PC-3 (cell line): ENCODE results near the gene PRKAG3. TPM values are rescaled to one million over a fixed set of nuclear protein-coding genes. Genes with fewer than 3 reads are reported as not detected.

Experiments used
- ATAC-seq: fragments of 200-7000 bp; cut with Tn5 transposase; 2 replicates; pipeline ENCODE4 v1.9.1; 2020; ENCODE audit warnings: mild to moderate bottlenecking, moderate library complexity
- BruUV-seq: library from RNA; stranded (reverse); fragments of 400-500 nt; replicated peaks from 2 replicates; lab custom pipeline; 2021; lab: Mats Ljungman, UMichigan
- CTCF ChIA-PET: fragments of 300-600 bp; sonication (Branson Sonifier 250); formaldehyde crosslinking; loops from one replicate; lab custom pipeline; 2022; ENCODE audit warnings: antibody characterized with exemption; lab: Charles Lee
- POLR2A ChIA-PET: fragments of 300-600 bp; sonication (Branson Sonifier 250); formaldehyde crosslinking; loops from one replicate; lab custom pipeline; 2022; ENCODE audit warnings: antibody characterized with exemption; ENCODE audit not compliant: unreplicated experiment; lab: Charles Lee
- DNase-seq: peaks from one replicate; pipeline ENCODE4 v3.0.0-alpha.2; 2015
- H2AFZ ChIP-seq: fragments of 300-600 bp; sonication (generic); 2 replicates; pipeline ENCODE4 v1.6.0; 2016; ENCODE audit warnings: antibody characterized with exemption, low read length
- H3F3A ChIP-seq: fragments of 300-600 bp; sonication (generic); one replicate; pipeline ENCODE4 v1.6.0; 2017; ENCODE audit warnings: antibody characterized with exemption, low read length, control low read depth, mild to moderate bottlenecking; ENCODE audit not compliant: unreplicated experiment
- H3K27ac ChIP-seq: fragments of 300-600 bp; sonication (generic); 2 replicates; pipeline ENCODE4 v1.5.1; 2016; ENCODE audit warnings: mild to moderate bottlenecking, low read length
- H3K27me3 ChIP-seq: fragments of 300-600 bp; sonication (generic); 2 replicates; pipeline ENCODE4 v1.6.1; 2016; ENCODE audit warnings: low read length, mixed read lengths
- H3K36me3 ChIP-seq: fragments of 300-600 bp; sonication (generic); 2 replicates; pipeline ENCODE4 v1.6.1; 2016; ENCODE audit warnings: low read depth, mixed run types, low read length, mixed read lengths
- H3K4me1 ChIP-seq: fragments of 300-600 bp; sonication (generic); 2 replicates; pipeline ENCODE4 v1.5.1; 2016; ENCODE audit warnings: low read length; ENCODE audit not compliant: insufficient read depth
- H3K4me2 ChIP-seq: fragments of 300-600 bp; sonication (generic); 2 replicates; pipeline ENCODE4 v1.6.0; 2016; ENCODE audit warnings: low read length
- H3K4me3 ChIP-seq: fragments of 300-600 bp; sonication (generic); 2 replicates; pipeline ENCODE4 v1.5.1; 2016; ENCODE audit warnings: mild to moderate bottlenecking, low read length, mixed read lengths
- H3K79me2 ChIP-seq: fragments of 300-600 bp; sonication (generic); 2 replicates; pipeline ENCODE4 v1.6.1; 2017; ENCODE audit warnings: low read length, mixed read lengths
- H3K9ac ChIP-seq: fragments of 300-600 bp; sonication (generic); 2 replicates; pipeline ENCODE4 v1.6.0; 2016; ENCODE audit warnings: mild to moderate bottlenecking, low read length
- H3K9me2 ChIP-seq: fragments of 300-600 bp; sonication (generic); replicated peaks from 2 replicates; pipeline ENCODE4 v1.6.1; 2016; ENCODE audit warnings: mixed run types, low read length, mixed read lengths
- H3K9me3 ChIP-seq: fragments of 300-600 bp; sonication (generic); 2 replicates; pipeline ENCODE4 v1.6.1; 2016; ENCODE audit warnings: low read length, mixed read lengths
- H4K20me1 ChIP-seq: fragments of 300-600 bp; sonication (generic); 2 replicates; pipeline ENCODE4 v1.6.1; 2016; ENCODE audit warnings: low read length, mixed read lengths
- CTCF ChIP-seq: fragments of 300-600 bp; sonication (generic); conservative IDR thresholded peaks from 2 replicates; pipeline ENCODE4 v1.5.1; 2017; ENCODE audit warnings: antibody characterized with exemption, low read depth, mild to moderate bottlenecking, low read length
- EZH2 ChIP-seq: fragments of 300-600 bp; sonication (generic); IDR thresholded peaks from one replicate; pipeline ENCODE4 v1.6.1; 2017; ENCODE audit warnings: antibody characterized with exemption, mild to moderate bottlenecking, low read length; ENCODE audit not compliant: unreplicated experiment
- EZH2phosphoT487 ChIP-seq: fragments of 300-600 bp; sonication (generic); IDR thresholded peaks from 2 replicates; pipeline ENCODE4 v1.6.1; 2018; ENCODE audit warnings: mild to moderate bottlenecking, antibody characterized with exemption, low read length, borderline replicate concordance
- intact Hi-C: fragments of 100-400 bp; cut with micrococcal nuclease; formaldehyde crosslinking; loops from 2 replicates; pipeline ENCODE4 v1.9.0; 2023
- total RNA-seq: library from RNA; depleted of rRNA; stranded (reverse); fragments of >200 nt; gene quantifications from 2 replicates; pipeline ENCODE4 v1.2.3, GENCODE V29; 2014

Gene PRKAG3
- total RNA-seq, 1 experiment from 2014 or later = not detected

GRCh38 chr2:218859988-218860831, 28.6 kb upstream of the PRKAG3 start:
- ATAC-seq (peak; percentile 7; the same call in 1 of the 2 replicates), DNase-seq (no peak)
- BruUV-seq = no TSS peak
- H3K9me2 ChIP-seq = no peaks in the 10 kb centered on the region
- H3K9ac ChIP-seq = no peak overlapping the region
- no peaks in the 10 kb centered on the region for H3K9me3 ChIP-seq
- H3F3A ChIP-seq = no peaks in the 10 kb centered on the region
- H3K27me3 ChIP-seq = peaks cover 30% of the 10 kb centered on the region
- peak overlapping the region; percentile 53; the same call in 1 of the 2 replicates for H3K4me3 ChIP-seq
- intact Hi-C loops = no loop called here
- peak overlapping the region; percentile 71 for H3K4me2 ChIP-seq
- no peaks in the 10 kb centered on the region for H4K20me1 ChIP-seq
- H3K36me3 ChIP-seq = no peaks in the 10 kb centered on the region
- CTCF ChIA-PET = interaction anchor here (0.6 kb wide), 1 partner anchor 38 kb away, joined by 13 read pairs; no protein-coding TSS in a partner anchor
- H3K4me1 ChIP-seq = no peaks in the 10 kb centered on the region
- TF ChIP-seq EZH2phosphoT487 = peak; percentile 64; the same call in 1 of the 2 replicates
- no peak for TF ChIP-seq CTCF
- peak; percentile 92 for TF ChIP-seq EZH2
- no peaks in the 10 kb centered on the region for H3K79me2 ChIP-seq
- peak overlapping the region; percentile 42; the same call in 1 of the 2 replicates for H2AFZ ChIP-seq
- POLR2A ChIA-PET = no interaction called here
- no peak overlapping the region for H3K27ac ChIP-seq

GRCh38 chr2:218859556-218859987, 28.0 kb upstream of the PRKAG3 start, which contains the start of gene WNT6:
WNT6 (plus strand) TSS chr2:218859805; CDS start chr2:218860038, 233 bp downstream.
- intact Hi-C loops = no loop called here
- POLR2A ChIA-PET = no interaction called here
- Histone ChIP-seq H3K79me2 (no peaks in the 10 kb centered on the region), H3K36me3 (no peaks in the 10 kb centered on the region), H3K9ac (no peak within 1 kb of the TSS), H3K27ac (no peak within 1 kb of the TSS), H3K4me2 (peak within 1 kb of the TSS; percentile 71), H3K4me3 (peak within 1 kb of the TSS; percentile 53; the same call in 1 of the 2 replicates), H3K4me1 (no peaks in the 10 kb centered on the region), H3K27me3 (peaks cover 30% of the 10 kb centered on the region), H2AFZ (peak within 1 kb of the TSS; percentile 42; the same call in 1 of the 2 replicates), H3F3A (no peaks in the 10 kb centered on the region), H4K20me1 (no peaks in the 10 kb centered on the region), H3K9me3 (no peaks in the 10 kb centered on the region), H3K9me2 (no peaks in the 10 kb centered on the region)
- BruUV-seq = no TSS peak
- DNase-seq (no peak), ATAC-seq (peak; percentile 50)
- CTCF ChIA-PET = interaction anchor here (0.6 kb wide), 1 partner anchor 681 kb away, joined by 10 read pairs; no protein-coding TSS in a partner anchor
- TF ChIP-seq EZH2phosphoT487 (no peak), EZH2 (no peak), CTCF (no peak)
